Measurements from ENCODE around the gene MOV10L1.
"Not testable (repeated sequence)": the region's sequence is repeated elsewhere in the genome, so short reads cannot be mapped to it uniquely, and the experiment has no call there.

MOV10L1 gene

GRCh38 chr22:50157709-50158375, 68.0 kb downstream of the MOV10L1 start:
- no peak for DNase-seq (ENCODE audit: low read depth, low spot score)

GRCh38 chr22:50160947-50161346, 71.1 kb downstream of the MOV10L1 start:
- DNase-seq (ENCODE audit: low read depth, low spot score) = no peak

GRCh38 chr22:50161508-50162390, 71.9 kb downstream of the MOV10L1 start:
- DNase-seq (ENCODE audit: low read depth, low spot score) = no peak

- DNase-seq (ENCODE audit: low read depth, low spot score) = no peak
These were observed 72.7 kb downstream of the MOV10L1 start for GRCh38 chr22:50162391-50162956.

GRCh38 chr22:50165436-50166123, 75.8 kb downstream of the MOV10L1 start:
- DNase-seq (ENCODE audit: low read depth, low spot score) = no peak

GRCh38 chr22:50167689-50168489, 78.1 kb downstream of the MOV10L1 start:
- no peak for DNase-seq (ENCODE audit: low read depth, low spot score)

- not testable (repeated sequence) for DNase-seq (ENCODE audit: low read depth, low spot score)
These were observed 78.8 kb downstream of the MOV10L1 start for GRCh38 chr22:50168490-50169180.

GRCh38 chr22:50169181-50169759, 79.5 kb downstream of the MOV10L1 start:
- no peak for DNase-seq (ENCODE audit: low read depth, low spot score)

- DNase-seq (ENCODE audit: low read depth, low spot score) = no peak
These were observed 80.1 kb downstream of the MOV10L1 start for GRCh38 chr22:50169774-50170341.

- peak; percentile 16 for DNase-seq (ENCODE audit: low read depth, low spot score)
These were observed 80.9 kb downstream of the MOV10L1 start, which contains the start of gene PANX2 for GRCh38 chr22:50170453-50171318. TSS of gene PANX2 (plus strand) at chr22:50170731. CDS start at chr22:50170731, 0 bp downstream.

GRCh38 chr22:50171319-50171964, 81.6 kb downstream of the MOV10L1 start:
- no peak for DNase-seq (ENCODE audit: low read depth, low spot score)

- no peak for DNase-seq (ENCODE audit: low read depth, low spot score)
These were observed 82.2 kb downstream of the MOV10L1 start for GRCh38 chr22:50171965-50172421.

- DNase-seq (ENCODE audit: low read depth, low spot score) = no peak
These were observed 83.6 kb downstream of the MOV10L1 start for GRCh38 chr22:50173311-50173982.

GRCh38 chr22:50173983-50174355, 84.2 kb downstream of the MOV10L1 start:
- DNase-seq (ENCODE audit: low read depth, low spot score) = no peak

GRCh38 chr22:50174382-50175190, 84.8 kb downstream of the MOV10L1 start:
- DNase-seq (ENCODE audit: low read depth, low spot score) = no peak

- no peak for DNase-seq (ENCODE audit: low read depth, low spot score)
These were observed 85.3 kb downstream of the MOV10L1 start for GRCh38 chr22:50175191-50175461.

All from ELF-1 (cell line).